Germinal center (tissue), 1 donor: ENCODE measurements around the gene LUC7L3.
A peak's percentile ranks its signal among the peaks of the same experiment; 100 is the strongest.

Experiments
- DNase-seq: peaks from one replicate; pipeline ENCODE4 v3.0.0; 2012; ENCODE audit warnings: mixed read lengths, low spot score

LUC7L3 gene

DNA sequence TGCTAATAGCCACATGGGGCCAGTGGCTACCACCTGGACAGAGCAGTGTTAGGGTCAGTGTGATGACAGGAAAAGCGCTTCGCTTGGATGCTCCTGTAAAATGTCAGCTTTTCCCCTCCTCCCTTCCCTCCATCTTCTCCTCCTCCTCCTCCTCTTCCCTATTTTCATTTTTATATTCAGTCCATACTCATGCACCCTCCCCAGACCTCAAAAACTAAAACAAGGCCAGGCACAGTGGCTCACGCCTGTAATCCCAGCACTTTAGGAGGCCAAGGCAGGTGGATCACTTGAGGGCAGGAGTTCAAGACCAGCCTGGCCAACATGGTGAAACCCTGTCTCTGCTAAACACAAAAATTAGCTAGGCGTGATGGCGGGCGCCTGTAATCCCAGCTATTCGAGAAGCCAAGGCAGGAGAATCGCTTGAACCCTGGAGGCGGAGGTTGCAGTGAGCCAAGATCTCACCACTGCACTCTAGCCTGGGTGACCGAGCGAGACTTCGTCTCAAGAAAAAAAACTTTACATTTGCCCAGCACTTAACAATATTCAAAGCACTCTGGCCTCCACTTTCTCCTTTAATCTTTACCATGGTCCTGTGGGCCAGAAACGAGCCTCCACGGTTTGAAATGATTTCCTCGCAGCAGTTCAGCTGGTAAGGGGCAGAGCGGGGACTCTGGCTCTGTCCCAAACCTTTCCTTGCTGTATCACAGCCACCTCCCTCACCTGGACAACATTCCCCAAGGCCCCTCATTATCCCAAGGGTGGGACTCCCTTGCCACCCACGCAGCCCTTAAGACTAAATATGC lies 33.5 kb upstream of the LUC7L3 start:
- DNase-seq = no peak

DNA sequence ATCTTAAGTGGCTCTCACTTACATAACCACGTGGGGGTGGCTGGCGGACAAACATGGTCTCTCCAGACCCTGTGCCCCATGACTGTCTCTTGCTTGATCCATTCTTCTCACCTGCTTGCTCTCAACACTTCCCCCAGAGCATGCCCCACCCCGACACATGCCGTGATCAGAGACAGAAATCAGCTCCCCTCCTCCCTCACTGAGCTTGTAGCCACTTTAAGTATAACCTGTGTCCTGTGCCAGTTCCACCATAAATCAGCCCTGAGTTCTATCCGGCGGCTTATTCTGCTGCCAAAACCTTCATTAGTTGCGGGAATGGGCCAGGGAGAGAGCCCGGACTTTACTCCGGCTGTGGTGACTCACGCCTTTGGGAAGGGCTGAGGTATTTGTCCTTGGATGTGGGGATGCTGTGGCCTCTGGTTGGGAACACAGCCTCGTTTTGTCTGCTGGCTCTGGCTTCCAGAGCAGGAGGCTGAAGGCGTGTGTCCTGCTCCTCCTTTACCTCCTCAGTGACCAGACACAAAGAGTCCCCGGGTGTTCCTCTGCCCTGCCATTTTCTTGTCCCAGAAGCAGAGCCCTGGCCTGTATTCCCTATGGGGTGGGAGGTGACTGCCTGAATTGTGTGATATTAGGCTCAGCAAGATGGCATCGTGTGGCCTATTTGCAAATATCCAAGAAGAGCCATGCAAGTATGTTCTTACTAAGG lies 32.8 kb upstream of the LUC7L3 start:
- DNase-seq = no peak

DNA sequence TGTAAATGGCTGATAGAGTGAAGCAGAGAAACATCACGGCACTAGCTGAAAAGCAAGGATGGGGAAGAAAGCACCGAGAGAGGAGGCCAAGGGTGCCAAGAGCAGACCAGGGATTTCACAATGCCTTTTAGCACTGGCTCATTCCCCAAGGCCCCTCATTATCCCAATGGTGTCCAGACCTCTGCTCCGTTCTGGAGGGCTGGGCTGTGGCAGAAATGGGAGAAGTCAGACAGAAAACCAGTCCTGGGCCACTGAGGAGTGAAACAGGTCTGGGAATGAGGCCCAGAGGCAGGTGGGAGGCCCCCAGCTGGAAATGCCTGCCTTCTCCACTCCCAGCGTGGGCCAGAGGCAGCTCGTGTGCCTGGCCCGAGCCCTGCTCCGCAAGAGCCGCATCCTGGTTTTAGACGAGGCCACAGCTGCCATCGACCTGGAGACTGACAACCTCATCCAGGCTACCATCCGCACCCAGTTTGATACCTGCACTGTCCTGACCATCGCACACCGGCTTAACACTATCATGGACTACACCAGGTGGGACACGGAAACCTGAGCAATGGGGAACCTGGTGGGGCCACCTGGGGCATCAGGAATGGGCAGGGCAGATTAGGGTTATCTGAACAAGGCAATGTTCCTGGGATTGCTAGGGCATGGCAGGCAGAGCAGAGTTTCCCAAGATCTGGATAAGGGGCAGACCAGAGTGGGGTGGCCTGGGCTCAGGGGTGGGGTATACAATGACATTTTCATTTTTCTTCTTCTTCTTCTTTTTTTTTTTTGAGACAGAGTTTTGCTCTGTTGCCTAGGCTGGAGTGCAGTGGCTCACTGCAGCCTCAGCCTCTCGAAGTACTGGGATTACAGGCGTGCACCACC lies 32.0 kb upstream of the LUC7L3 start:
- DNase-seq = no peak

DNA sequence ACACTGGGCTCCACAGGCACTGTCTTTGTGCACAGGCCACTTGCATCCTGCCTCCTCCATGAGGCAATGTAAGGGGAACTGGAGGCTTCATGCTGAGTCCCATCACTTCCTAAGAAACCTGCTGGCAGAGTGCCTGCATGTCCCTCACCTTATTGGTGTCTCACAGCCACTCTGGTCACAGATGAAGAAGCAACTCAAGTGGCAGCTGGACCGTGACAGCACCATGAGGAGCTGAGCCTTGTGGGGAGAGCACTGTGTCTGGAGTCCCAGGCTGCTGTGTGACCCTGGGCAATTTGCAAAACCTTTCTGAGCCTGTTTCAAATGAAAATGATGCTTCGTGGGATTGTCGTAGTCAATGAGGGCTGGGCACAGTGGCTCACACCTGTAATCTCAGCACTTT lies 31.2 kb upstream of the LUC7L3 start:
- DNase-seq = no peak

DNA sequence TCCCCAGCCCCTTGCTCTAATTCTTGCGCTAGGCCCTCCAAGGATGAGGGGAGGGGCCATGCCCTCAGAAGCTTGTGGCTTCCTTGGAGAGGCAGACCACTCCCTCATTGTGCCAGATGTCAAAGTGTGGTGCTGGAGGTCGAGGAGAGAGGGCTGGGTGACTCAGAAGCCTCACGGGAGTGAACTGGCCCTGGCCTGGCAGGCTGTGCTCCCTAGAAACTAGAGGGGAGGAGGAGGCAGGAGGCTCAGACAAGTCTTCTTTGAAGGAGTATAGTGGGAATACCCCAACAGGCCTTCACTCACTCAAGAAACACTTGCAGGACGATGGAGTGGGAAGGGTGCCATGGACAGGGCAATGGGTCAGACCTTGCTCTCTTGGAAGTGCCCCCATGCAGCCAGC lies 30.2 kb upstream of the LUC7L3 start:
- no peak for DNase-seq

DNA sequence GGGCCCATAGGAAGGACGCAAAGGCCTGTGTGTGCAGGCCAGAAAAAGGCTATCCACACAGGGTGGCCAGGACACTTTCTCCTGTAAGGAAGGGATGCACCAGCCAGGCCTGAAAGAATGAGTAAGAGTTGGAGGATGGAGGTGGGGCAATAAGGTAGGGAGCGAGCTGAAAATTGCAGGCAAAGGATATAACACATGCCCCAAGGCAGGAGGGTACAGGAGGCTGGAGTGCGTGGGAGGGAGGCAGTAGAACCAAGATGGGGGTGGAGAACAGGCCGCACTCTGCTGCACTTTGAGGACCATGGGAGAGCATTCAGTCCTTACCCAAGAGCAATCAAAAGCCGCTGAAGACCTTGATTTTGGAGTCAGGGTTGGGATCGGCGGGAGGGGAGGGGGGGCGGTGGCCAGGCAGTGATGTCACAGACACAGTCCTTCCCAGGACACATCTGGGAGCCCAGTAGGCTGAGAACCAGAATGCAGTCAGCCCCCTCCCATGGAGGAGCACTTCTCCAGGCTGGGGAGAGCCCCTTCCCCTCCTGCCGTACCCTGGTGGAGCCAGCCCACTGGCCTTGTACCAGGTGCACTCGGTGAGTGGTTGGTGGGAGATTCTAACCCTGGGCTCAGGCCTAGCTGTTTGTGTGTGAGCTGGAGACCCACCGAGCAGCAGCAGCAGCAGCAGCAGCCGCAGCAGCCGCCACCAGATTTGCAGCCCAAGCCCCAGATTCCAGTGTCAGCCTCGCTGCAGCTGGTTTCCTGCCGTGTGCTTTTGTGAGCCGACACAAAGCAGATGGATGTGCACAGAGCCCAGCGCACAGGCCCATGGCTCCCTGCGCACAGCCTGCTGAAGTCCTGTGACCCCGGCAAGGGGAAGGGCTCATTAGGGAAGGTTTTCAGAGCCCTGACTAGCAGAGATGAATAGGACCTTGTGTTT lies 29.2 kb upstream of the LUC7L3 start:
- no peak for DNase-seq

DNA sequence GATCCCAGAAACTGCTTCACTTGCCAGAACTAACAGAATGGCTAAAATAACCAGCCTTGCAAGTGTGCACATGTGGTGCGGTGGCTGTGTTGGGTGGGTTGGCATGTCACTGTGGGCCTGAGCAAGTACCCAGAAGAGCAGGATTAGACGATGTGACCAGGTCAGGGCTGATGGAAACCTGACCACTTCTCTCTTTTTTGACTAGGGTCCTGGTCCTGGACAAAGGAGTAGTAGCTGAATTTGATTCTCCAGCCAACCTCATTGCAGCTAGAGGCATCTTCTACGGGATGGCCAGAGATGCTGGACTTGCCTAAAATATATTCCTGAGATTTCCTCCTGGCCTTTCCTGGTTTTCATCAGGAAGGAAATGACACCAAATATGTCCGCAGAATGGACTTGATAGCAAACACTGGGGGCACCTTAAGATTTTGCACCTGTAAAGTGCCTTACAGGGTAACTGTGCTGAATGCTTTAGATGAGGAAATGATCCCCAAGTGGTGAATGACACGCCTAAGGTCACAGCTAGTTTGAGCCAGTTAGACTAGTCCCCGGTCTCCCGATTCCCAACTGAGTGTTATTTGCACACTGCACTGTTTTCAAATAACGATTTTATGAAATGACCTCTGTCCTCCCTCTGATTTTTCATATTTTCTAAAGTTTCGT lies 28.4 kb upstream of the LUC7L3 start:
- no peak for DNase-seq

DNA sequence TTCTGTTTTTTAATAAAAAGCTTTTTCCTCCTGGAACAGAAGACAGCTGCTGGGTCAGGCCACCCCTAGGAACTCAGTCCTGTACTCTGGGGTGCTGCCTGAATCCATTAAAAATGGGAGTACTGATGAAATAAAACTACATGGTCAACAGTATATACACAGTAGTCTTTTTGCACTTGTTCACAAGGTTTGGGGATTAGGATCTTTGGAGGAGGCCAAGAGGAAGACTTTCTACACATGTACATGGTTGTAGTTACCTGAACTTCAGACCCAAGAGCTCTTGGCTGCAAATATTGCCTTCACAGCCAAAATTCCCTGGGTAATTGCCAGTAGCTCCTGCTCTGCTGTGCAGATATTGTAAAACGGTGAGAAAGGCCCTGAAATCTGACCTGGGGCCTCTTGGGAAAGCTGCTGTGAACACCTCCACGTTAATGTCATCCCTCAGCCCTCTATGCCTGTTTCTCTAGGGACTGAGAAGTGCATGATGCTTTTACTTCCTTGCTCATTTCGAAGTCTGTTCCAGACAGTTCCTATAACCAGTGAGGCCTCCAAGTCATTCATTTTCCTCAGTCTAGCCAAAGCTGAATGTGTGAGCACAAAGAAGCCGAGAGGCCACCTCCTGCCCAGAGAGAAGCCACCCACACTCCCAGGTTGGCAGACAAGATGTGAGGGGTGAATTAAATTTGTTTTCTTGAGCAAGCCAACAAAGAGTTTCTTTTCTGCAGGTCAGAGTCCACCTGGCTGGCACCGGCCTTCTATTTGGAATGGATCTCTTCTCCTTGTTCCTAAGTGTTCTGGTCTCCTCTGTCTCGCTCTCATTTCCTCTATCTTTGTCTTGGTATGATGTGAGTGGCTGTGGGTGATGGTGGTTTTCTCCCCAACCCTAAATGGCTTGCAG lies 27.6 kb upstream of the LUC7L3 start:
- DNase-seq = no peak

DNA sequence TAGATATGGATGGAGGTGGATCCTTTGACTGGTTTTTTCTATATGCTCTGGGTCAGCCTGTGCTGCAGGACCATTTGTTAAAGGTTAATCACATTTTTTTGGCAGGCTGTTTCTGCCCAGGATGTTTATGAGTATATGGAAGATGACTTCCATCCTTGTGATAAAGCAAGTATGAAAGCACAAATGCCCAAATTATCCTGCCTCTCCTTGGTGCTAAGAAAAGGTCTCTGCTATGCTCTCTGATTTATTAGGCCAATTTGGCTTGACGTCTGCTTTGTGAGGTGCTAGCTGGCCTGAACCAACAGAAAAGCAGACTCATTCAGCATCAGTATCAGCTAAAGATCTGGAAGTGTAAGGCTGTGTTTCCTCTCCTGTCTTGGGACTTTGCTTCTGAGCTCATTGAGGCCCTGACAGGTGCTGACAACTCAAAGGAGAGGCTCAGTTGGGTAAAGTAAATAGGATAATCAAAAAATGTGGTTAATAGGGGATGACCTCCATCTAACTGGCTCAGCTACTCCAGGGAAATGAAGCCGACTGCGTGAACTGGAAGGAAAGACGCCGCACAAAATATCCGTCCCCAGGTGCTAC lies 26.9 kb upstream of the LUC7L3 start:
- DNase-seq = no peak

DNA sequence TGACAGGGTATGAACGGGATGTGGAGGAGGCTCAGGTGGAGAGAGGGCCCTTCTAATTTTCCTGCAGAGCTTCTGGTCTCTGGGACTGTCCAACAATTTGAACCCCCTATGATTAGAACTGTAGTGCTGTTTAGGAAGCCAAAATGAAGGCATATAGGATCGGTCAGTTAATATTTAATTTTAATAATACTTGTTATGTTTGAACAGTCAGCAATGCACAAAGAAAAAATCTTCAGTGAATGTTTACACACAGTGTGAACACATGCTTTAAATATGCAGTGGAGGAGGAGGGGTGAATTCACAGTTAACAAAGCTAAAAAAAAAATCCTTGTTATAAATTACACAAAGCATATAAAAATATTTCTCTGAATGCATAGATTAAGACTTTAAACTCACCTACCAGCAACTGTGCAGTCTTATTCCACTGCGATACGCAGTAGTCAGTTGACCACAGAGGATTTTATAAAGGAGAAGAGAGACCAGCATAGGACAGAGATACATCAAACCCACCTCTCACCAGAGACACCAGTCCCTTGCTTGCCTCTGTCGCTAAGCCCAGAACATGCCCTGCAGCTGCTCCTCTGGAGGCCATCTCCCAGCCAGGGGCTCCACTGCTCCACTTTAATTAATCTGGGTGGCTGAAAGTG lies 26.2 kb upstream of the LUC7L3 start:
- DNase-seq = no peak

DNA sequence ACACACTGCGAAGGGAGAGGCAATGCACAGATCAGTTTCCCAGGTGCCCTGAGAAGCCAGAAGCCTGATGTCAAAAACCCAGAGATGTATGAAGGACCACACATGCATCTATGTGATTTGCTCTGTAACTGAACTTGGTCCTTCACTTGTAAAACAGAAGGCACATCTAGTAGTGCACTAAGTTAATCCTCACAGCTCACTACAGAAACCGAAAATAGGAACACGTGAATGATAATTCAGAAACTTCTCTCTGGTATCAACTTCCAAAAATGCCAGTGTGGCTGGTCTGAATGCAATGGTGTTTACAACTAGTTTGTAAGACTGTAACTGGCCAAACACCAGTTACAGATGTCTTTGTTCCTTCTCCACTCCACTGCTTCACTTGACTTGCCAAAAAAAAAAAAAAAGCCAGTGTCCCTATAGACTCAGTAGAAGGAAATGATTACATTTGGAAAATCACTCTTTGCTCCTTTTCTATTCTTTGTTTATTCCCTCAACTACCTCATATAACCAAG lies 23.0 kb upstream of the LUC7L3 start:
- no peak for DNase-seq

DNA sequence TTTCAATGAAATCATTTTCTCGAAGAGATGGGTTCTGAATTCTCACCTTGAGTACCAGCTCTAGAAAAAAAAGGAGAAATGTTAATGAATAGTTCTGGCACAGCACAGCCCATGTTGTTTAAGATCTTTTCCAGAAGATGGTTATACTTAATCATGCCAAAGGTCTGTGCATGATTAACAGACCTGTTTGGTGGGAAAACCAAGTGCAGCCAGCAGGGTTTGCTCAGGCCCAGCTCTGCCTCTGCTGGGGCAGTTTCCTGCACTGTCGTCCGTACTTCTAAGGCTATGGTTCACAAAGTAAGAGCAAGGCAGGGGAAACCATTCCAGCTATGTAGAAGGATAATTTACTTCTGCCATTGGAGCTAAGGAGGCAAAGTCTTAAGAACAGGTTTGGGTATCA lies 22.3 kb upstream of the LUC7L3 start:
- no peak for DNase-seq

DNA sequence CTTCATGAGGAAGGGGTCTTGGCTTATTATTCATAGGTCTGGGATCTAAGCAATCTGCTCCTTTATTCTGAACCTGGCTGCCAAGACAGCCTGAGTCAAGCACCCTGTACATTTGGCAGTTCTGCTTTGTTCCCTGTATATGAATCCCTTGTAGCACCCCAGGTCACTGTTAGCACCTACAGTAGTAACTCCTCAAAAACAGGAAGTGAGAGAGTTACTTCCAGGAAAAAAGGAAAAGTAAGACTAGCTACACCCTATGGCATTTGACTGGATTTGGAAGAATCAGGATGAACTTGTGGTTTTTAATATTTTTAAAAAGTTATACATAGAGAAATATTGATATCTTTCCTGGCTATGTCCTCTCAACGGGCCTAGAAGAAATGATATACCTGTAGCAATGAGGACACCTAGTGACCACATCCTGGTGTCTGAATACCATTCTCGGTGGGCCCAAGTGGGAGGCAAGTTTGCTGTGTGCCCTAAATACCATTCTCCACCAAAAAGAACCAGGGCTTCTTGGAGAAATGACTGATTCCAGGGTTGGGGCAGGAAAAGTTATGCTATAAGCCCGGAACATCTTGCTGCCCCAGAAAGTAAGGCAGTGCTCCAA lies 21.6 kb upstream of the LUC7L3 start:
- DNase-seq = no peak

DNA sequence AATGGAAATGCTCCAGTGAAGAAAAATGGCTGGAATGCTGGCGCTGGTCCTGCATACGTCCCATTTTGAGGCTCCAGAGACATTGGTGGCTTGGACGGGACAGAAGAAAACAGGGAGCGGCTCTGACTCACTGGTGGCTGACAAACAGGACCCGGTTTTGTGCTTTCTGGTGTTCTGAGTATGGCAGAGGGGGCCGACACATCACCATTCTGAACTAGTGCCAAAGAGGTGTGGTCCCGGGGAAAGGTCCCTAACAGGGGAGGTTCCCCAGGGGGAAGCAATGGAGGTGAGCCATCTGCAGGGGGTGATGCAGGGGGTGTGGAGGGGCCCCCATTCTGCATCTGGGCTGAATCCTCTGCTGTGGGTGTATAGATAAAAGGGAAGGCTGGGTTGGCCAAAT lies 20.0 kb upstream of the LUC7L3 start:
- DNase-seq = no peak

DNA sequence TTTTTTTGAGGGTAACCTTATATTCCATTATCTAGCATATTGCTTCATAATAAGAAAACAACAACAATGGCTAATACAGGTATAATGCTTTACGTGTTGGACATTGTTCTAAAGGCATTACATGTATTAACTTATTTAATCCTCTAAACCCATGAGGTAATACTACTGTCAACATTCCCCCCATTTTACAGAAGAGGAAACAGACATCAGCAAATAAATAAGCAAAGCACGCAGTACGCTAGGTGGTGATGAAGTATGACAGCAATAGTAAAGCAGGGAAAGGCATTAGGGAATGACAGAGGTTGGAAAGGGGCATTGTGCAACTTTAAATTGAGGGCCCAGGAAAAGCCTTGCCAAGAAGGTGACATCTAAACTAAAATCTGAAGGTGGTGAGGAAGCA lies 16.2 kb upstream of the LUC7L3 start:
- DNase-seq = no peak

DNA sequence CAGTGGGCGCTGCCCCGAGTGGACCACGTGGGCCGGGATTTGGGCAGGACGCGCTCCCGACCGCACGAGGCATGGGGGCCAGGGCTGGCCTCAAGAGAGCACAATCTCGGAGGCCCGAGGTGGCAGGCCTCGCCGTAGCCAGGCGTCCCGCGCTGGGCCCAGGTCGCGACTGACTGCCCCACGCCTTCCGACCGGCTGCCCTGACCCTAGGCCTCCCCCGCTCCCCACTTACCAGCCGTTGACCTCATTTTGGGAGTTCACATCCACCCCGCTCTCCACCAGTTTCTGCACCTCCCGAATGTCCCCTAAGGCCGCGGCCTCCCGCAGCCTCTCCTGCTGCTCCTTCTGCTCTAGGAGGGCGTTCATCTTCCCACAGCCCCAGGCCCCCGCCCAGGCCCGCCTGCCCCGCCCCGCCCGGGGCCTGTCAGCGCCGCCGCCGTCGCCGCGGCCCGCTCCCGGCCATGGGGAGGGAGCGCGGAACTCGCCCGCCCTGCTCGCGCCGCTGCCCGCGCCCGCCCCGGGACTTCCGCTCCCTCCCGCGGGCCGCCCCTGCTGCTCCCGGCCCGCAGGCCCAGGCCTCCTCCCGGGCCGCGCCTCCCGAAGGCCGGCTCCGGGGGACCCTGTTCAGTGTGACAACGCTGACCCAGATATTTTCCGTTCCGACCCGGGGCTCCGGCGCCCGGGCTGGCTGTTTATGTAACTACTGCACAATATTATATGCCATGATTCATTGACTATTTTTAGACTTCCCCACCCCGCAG lies 11.9 kb upstream of the LUC7L3 start, which contains the start of gene ANKRD40:
Gene ANKRD40, minus strand, starts transcription at position 626 of the 761 bp plus-strand sequence. Its CDS starts 260 bp downstream, at position 366.
- peak; percentile 82 for DNase-seq
